Measurements from ENCODE around the gene MEI1. TPM values are rescaled to one million over a fixed set of nuclear protein-coding genes. Genes with fewer than 3 reads are reported as not detected.

Gene MEI1
- total and polyA plus RNA-seq, 4 donors = 0.33 to 1.3 (median 0.72) TPM

DNA sequence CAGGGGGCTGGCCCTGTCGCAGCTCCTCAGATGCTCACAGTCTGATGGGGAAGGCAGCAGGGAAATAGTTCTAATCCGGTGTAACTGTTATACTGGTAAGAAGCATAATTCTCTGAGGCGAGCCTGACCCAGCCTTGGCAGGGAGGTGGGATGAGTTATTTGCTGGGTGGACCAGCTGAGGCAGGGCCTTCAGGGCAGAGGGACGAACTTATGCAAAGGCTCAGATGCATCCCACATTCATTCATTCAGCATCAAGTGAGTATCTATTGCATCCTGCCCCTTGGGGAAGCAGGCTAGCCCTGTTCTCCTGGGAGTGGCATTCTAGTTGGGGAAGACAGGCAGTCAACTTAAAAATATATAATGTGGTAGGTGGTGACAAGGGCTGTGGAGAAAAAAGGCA lies 120.0 kb downstream of the MEI1 start:
- no peak for DNase-seq (ENCODE audit: low spot score)
- H3K4me3 ChIP-seq (ENCODE audit: low read depth in 1 of 3, low read length in 3 of 3) = no peak overlapping the region
- H3K27ac ChIP-seq (ENCODE audit: low read depth in 1 of 2, low read length in 2 of 2) = no peak overlapping the region
- no peaks in the 10 kb centered on the region for H3K9me3 ChIP-seq (ENCODE audit: control insufficient read depth in 4 of 4, low read length in 3 of 4)
- H3K36me3 ChIP-seq (ENCODE audit: control insufficient read depth in 4 of 4, insufficient read depth in 3 of 4, low read depth in 1 of 4, low read length in 3 of 4) = peaks cover 0 to 8% (median 2%) of the 10 kb centered on the region in 4 donors
- H3K9ac ChIP-seq (ENCODE audit: low read depth in 1 of 2, low read length in 2 of 2) = no peak overlapping the region
- TF ChIP-seq SP1 (IDR thresholded peaks at IDR 0.05) = no peak
- TF ChIP-seq TAF1 (conservative IDR thresholded peaks at IDR 0.05) = no peak
- TF ChIP-seq FOXA2 (IDR thresholded peaks at IDR 0.05) = no peak
- TF ChIP-seq, protein P1, sequence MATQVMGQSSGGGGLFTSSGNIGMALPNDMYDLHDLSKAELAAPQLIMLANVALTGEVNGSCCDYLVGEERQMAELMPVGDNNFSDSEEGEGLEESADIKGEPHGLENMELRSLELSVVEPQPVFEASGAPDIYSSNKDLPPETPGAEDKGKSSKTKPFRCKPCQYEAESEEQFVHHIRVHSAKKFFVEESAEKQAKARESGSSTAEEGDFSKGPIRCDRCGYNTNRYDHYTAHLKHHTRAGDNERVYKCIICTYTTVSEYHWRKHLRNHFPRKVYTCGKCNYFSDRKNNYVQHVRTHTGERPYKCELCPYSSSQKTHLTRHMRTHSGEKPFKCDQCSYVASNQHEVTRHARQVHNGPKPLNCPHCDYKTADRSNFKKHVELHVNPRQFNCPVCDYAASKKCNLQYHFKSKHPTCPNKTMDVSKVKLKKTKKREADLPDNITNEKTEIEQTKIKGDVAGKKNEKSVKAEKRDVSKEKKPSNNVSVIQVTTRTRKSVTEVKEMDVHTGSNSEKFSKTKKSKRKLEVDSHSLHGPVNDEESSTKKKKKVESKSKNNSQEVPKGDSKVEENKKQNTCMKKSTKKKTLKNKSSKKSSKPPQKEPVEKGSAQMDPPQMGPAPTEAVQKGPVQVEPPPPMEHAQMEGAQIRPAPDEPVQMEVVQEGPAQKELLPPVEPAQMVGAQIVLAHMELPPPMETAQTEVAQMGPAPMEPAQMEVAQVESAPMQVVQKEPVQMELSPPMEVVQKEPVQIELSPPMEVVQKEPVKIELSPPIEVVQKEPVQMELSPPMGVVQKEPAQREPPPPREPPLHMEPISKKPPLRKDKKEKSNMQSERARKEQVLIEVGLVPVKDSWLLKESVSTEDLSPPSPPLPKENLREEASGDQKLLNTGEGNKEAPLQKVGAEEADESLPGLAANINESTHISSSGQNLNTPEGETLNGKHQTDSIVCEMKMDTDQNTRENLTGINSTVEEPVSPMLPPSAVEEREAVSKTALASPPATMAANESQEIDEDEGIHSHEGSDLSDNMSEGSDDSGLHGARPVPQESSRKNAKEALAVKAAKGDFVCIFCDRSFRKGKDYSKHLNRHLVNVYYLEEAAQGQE (IDR thresholded peaks at IDR 0.05) = no peak
- TF ChIP-seq, protein P2, sequence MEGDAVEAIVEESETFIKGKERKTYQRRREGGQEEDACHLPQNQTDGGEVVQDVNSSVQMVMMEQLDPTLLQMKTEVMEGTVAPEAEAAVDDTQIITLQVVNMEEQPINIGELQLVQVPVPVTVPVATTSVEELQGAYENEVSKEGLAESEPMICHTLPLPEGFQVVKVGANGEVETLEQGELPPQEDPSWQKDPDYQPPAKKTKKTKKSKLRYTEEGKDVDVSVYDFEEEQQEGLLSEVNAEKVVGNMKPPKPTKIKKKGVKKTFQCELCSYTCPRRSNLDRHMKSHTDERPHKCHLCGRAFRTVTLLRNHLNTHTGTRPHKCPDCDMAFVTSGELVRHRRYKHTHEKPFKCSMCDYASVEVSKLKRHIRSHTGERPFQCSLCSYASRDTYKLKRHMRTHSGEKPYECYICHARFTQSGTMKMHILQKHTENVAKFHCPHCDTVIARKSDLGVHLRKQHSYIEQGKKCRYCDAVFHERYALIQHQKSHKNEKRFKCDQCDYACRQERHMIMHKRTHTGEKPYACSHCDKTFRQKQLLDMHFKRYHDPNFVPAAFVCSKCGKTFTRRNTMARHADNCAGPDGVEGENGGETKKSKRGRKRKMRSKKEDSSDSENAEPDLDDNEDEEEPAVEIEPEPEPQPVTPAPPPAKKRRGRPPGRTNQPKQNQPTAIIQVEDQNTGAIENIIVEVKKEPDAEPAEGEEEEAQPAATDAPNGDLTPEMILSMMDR (IDR thresholded peaks at IDR 0.05; ENCODE audit: low read depth, low read length, missing input control) = no peak
- TF ChIP-seq RAD21 (IDR thresholded peaks at IDR 0.05) = no peak
- TF ChIP-seq, protein P3, sequence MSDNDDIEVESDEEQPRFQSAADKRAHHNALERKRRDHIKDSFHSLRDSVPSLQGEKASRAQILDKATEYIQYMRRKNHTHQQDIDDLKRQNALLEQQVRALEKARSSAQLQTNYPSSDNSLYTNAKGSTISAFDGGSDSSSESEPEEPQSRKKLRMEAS (IDR thresholded peaks at IDR 0.05) = no peak
- no peak for TF ChIP-seq RXRA (IDR thresholded peaks at IDR 0.05)
- no peak for TF ChIP-seq JUND (IDR thresholded peaks at IDR 0.05)
- H3K4me1 ChIP-seq (ENCODE audit: control insufficient read depth in 4 of 4, insufficient read depth in 4 of 4, low read length in 3 of 4) = no peaks in the 10 kb centered on the region
- no peaks in the 10 kb centered on the region for H3K27me3 ChIP-seq (ENCODE audit: control insufficient read depth in 4 of 4, insufficient read depth in 4 of 4, low read length in 3 of 4)
- WGBS = 96% methylated on average over 4 of the region's 4 CpGs

DNA sequence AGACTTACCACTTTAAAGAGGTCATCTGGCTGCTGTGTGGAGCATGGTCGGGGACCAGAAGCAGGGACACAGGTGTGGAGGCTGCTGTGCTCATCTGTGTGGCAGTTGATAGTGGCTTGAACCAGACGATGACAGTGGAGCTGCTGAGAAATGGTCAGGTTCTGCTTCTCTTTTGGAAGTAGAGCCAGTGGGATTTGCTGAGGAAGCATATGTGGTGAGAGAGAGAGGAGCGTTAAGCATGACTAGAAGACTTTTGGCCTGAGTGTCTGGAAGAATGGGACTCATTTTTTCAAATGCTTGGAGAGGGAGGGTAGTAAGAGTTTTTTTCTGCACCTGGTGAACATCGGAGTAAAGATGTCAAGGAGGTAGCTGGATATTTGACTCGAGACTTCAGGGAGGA lies 121.1 kb downstream of the MEI1 start:
- WGBS = 90% methylated on average over 5 of the region's 5 CpGs
- DNase-seq (ENCODE audit: low spot score) = no peak
- no peak for TF ChIP-seq FOXA1 (IDR thresholded peaks at IDR 0.05)
- TF ChIP-seq, protein P1 (IDR thresholded peaks at IDR 0.05) = no peak
- TF ChIP-seq, protein P4, sequence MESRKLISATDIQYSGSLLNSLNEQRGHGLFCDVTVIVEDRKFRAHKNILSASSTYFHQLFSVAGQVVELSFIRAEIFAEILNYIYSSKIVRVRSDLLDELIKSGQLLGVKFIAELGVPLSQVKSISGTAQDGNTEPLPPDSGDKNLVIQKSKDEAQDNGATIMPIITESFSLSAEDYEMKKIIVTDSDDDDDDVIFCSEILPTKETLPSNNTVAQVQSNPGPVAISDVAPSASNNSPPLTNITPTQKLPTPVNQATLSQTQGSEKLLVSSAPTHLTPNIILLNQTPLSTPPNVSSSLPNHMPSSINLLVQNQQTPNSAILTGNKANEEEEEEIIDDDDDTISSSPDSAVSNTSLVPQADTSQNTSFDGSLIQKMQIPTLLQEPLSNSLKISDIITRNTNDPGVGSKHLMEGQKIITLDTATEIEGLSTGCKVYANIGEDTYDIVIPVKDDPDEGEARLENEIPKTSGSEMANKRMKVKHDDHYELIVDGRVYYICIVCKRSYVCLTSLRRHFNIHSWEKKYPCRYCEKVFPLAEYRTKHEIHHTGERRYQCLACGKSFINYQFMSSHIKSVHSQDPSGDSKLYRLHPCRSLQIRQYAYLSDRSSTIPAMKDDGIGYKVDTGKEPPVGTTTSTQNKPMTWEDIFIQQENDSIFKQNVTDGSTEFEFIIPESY (IDR thresholded peaks at IDR 0.05) = no peak
- TF ChIP-seq JUND (IDR thresholded peaks at IDR 0.05) = no peak
- TF ChIP-seq HNF4A (conservative IDR thresholded peaks at IDR 0.05) = no peak
- H3K27ac ChIP-seq (ENCODE audit: low read depth in 1 of 2, low read length in 2 of 2) = no peak overlapping the region
- no peaks in the 10 kb centered on the region for H3K9me3 ChIP-seq (ENCODE audit: control insufficient read depth in 4 of 4, low read length in 3 of 4)
- peaks cover 0 to 4% (median 2%) of the 10 kb centered on the region in 4 donors for H3K36me3 ChIP-seq (ENCODE audit: control insufficient read depth in 4 of 4, insufficient read depth in 3 of 4, low read depth in 1 of 4, low read length in 3 of 4)
- no peaks in the 10 kb centered on the region for H3K27me3 ChIP-seq (ENCODE audit: control insufficient read depth in 4 of 4, insufficient read depth in 4 of 4, low read length in 3 of 4)
- no peaks in the 10 kb centered on the region for H3K4me1 ChIP-seq (ENCODE audit: control insufficient read depth in 4 of 4, insufficient read depth in 4 of 4, low read length in 3 of 4)
- H3K9ac ChIP-seq (ENCODE audit: low read depth in 1 of 2, low read length in 2 of 2) = no peak overlapping the region
- H3K4me3 ChIP-seq (ENCODE audit: low read depth in 1 of 3, low read length in 3 of 3) = no peak overlapping the region

Data from liver (tissue), 9 donors.